Transverse colon (tissue), 3 donors: ENCODE measurements around the gene PHGDH.

Experiments used
- CTCF ChIP-seq, 5 experiments: fragments of 200-600 bp in 3 of 5; fragments of 450-650 bp in 2 of 5; sonication (generic) in 3 of 5; IDR thresholded peaks; 1 replicate in 2 of 5; 2 replicates in 3 of 5; pipeline ENCODE4 v1.5.1; 2016 to 2017; ENCODE audit warnings: antibody characterized with exemption in 5 of 5, inconsistent platforms in 3 of 5, mild to moderate bottlenecking in 2 of 5, moderate library complexity in 1 of 5
- EP300 ChIP-seq: sonication (generic); formaldehyde crosslinking; IDR thresholded peaks from one replicate; pipeline ENCODE4 v1.6.1; 2017; ENCODE audit warnings: antibody characterized with exemption, low read depth
- POLR2A ChIP-seq: fragments of 450-650 bp; IDR thresholded peaks from one replicate; pipeline ENCODE4 v1.6.1; 2016; ENCODE audit warnings: antibody characterized with exemption, mild to moderate bottlenecking, moderate library complexity

- TF ChIP-seq CTCF (IDR thresholded peaks at IDR 0.05), result no peak
- TF ChIP-seq POLR2A, result no peak
- no peak for TF ChIP-seq EP300
These were observed 22.0 kb downstream of the PHGDH start for GRCh38 chr1:119733754-119734153.
